KOPT-K1 (cell line): ENCODE data around the gene THAP5.
A peak's percentile ranks its signal among the peaks of the same experiment; 100 is the strongest.

Experiments used
- H3K27ac ChIP-seq: fragments of 200-600 bp; sonication (generic); 2 replicates; pipeline ENCODE4 v1.5.1; 2016; ENCODE audit warnings: antibody characterized with exemption, mild to moderate bottlenecking, low read depth, low read length; ENCODE audit not compliant: poor library complexity, severe bottlenecking
- H3K36me3 ChIP-seq: fragments of 200-600 bp; sonication (generic); 2 replicates; pipeline ENCODE4 v1.5.1; 2017; ENCODE audit warnings: antibody characterized with exemption, mild to moderate bottlenecking, low read length, moderate library complexity; ENCODE audit not compliant: insufficient read depth
- H3K9me3 ChIP-seq: fragments of 200-600 bp; sonication (generic); 2 replicates; pipeline ENCODE4 v1.5.1; 2017; ENCODE audit warnings: antibody characterized with exemption, low read length, mild to moderate bottlenecking; ENCODE audit not compliant: insufficient read depth, poor library complexity, severe bottlenecking

Gene THAP5

GRCh38 chr7:108528183-108528712 lies 41.3 kb downstream of the THAP5 start:
- Histone ChIP-seq H3K27ac (no peak overlapping the region), H3K36me3 (no peaks in the 10 kb centered on the region), H3K9me3 (no peaks in the 10 kb centered on the region)

DNA sequence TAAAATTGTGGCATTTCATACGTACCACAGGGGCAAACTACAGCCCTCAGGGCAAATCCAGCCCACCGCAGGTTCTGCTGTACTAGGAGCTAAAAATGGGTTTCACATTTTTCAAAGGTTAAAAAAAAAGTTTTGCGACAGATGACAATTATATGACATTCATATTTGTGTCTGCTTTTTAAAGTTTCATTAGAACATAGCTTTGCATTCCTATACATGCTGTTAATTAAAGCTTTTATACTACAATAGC lies 42.8 kb downstream of the THAP5 start:
- Histone ChIP-seq H3K36me3 (no peaks in the 10 kb centered on the region), H3K27ac (peak overlapping the region; percentile 84), H3K9me3 (no peaks in the 10 kb centered on the region)

DNA sequence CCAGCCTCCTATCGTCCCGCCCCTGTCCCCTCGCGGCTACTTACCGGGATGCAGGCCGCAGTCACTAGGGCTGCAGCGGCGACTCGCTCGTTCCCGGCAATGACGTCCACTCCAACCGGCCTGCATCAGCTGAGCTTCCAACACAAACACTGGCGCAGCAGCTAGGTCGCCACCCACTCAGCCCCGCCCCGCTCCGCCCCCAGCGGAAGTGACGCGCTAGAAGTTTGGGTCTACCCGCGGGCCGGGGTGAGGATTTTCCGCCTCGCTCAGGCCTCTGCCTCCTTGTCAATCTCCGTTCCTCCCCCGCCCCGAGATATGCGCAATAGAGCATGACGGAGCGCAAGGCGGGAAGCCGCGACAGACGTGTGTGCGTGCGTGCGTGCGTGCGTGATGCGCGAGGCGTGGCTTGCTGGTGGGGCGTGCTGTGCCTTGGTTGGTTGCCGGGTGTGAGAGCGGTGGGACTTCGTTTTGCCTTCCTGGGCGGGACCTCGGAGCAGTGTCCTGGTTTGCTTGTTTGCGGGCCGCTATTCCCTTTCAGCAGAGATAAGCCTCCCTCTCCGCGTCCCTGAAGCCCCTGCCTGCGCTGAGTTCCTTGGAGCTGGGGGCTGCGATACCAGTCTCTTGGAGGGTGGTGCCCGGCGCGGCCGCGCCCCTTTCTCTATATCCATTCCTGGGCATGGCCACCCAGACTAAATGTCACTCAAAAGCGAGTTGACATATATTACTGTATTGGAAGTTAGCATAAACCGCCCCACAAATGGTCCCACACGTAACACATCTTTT lies 43.3 kb downstream of the THAP5 start, which contains the start of gene PNPLA8:
PNPLA8 (minus strand) TSS at position 151 of the 783 bp plus-strand sequence. CDS start 10,644 bp downstream, outside the sequence.
- no peaks in the 10 kb centered on the region for H3K9me3 ChIP-seq
- H3K36me3 ChIP-seq: no peaks in the 10 kb centered on the region
- H3K27ac ChIP-seq: peak within 1 kb of the TSS; percentile 84

DNA sequence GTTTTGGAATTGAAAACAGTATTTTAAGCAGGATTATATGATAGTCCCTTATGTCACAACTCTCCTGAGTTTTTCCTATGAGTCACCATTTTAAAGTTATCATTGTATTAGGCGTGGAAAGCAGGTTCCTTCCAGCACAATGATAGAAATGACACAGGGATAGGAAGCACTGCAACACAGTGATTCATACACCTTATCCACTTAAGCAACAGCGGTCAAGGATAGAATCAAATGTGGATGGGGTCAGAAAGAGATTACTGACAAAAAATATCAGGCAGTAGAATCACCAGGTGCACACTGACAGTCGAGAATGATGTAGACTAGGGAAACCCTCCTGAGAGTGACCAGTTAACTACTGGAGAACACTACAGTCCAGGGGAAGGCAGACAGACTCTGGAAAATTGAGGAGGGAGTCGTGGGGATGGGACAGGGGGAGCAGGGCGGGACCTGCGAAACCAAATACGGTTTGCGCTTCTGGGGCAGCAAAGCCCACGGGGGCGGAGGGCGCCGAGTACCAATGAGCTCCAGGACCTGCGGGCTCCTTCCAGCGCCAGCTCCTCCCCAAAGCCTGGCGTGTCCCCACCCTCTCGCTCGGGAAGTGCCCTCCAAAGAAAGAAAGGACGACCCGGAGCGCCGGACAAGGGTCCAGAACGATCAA lies 44.0 kb downstream of the THAP5 start:
- H3K27ac ChIP-seq: peak overlapping the region; percentile 64
- H3K9me3 ChIP-seq: no peaks in the 10 kb centered on the region
- H3K36me3 ChIP-seq: no peaks in the 10 kb centered on the region

- Histone ChIP-seq H3K27ac (no peak overlapping the region), H3K9me3 (peaks cover 3% of the 10 kb centered on the region), H3K36me3 (peaks cover 6% of the 10 kb centered on the region)
Measured at GRCh38 chr7:108522780-108523179, 46.7 kb downstream of the THAP5 start.

DNA sequence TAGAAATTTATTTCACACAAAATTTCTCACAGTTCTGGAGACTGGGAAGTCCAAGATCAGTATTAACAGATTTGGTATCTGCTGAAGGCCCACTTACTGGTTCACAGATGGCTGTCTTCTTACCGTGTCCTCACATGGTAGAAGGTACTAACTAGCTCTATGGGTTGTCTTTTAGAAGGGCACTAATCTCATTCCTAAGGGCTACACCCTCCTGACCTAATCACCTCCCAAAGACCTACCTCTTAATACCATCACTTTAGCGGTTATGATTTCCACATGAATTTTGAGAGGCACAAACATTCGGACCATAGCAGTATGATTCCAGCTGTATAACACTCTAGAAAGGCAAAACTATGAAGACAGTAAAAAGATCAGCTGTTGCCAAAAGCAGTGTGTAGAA lies 51.6 kb downstream of the THAP5 start:
- Histone ChIP-seq H3K9me3 (peaks cover 3% of the 10 kb centered on the region), H3K36me3 (peaks cover 28% of the 10 kb centered on the region), H3K27ac (no peak overlapping the region)

GRCh38 chr7:108515630-108516029 lies 53.9 kb downstream of the THAP5 start:
- peaks cover 3% of the 10 kb centered on the region for H3K9me3 ChIP-seq
- H3K27ac ChIP-seq: no peak overlapping the region
- H3K36me3 ChIP-seq: peaks cover 38% of the 10 kb centered on the region

DNA sequence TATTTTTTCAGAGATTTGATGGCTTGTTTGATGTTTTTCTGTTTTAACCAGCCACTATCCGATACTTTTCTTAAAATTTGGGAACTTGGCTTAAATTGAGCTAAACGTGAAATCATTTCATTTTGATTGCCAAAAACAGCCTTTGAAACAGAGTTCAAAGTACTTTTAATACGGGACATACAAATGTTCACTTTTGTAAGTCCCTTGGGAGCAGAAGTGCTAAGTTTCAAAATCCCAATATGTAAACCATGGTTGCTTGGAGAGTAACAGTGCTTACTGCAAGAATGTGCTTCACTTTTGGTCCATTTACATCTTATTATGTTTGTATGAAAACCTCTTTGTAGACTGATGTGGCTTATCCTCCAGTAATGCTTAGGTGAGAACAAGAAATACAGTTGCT lies 54.5 kb downstream of the THAP5 start:
- Histone ChIP-seq H3K9me3 (peaks cover 3% of the 10 kb centered on the region), H3K27ac (no peak overlapping the region), H3K36me3 (peaks cover 43% of the 10 kb centered on the region)
